Right atrium auricular region (tissue), 2 donors: ENCODE measurements around the gene PDLIM3. TPM values are rescaled to one million over a fixed set of nuclear protein-coding genes. Genes with fewer than 3 reads are reported as not detected.

Experiments
- DNase-seq: peaks from one replicate; pipeline ENCODE4 v3.0.0-alpha.2; 2019; ENCODE audit warnings: low spot score
- H3K27ac ChIP-seq, 2 donors: fragments of 200-600 bp; sonication (generic); 1 replicate in 1 of 2; 2 replicates in 1 of 2; pipeline ENCODE4 v1.5.1; 2016 to 2019
- H3K27me3 ChIP-seq, 2 donors: fragments of 200-600 bp; sonication (generic); one replicate each; pipeline versions ENCODE4 v1.5.1 to v1.6.0; 2017 to 2019
- H3K36me3 ChIP-seq: fragments of 200-600 bp; sonication (generic); one replicate; pipeline ENCODE4 v1.5.1; 2016
- H3K4me1 ChIP-seq, 2 donors: fragments of 200-600 bp; sonication (generic); one replicate each; pipeline versions ENCODE4 v1.5.1 to v1.6.0; 2017 to 2019
- H3K4me3 ChIP-seq, 2 donors: fragments of 200-600 bp; sonication (generic); 1 replicate in 1 of 2; 2 replicates in 1 of 2; pipeline ENCODE4 v1.5.1; 2017 to 2019; ENCODE audit warnings: mild to moderate bottlenecking in 1 of 2, moderate library complexity in 1 of 2
- H3K9me3 ChIP-seq, 2 donors: fragments of 200-600 bp; sonication (generic); one replicate each; pipeline ENCODE4 v1.5.1; 2019
- total RNA-seq, 2 donors: library from RNA; depleted of rRNA; stranded (reverse); fragments of >200 nt; gene quantifications; one replicate each; pipeline ENCODE4 v1.1.0, GENCODE V29; 2016
- TF ChIP-seq, protein P1 (sequence below), 2 donors: fragments of 200-600 bp; sonication (generic); IDR thresholded peaks; one replicate each; pipeline ENCODE4 v1.5.1; 2019; ENCODE audit warnings: antibody characterized with exemption in 2 of 2

The PDLIM3 gene
- total RNA-seq, 2 donors from 2014 or later: 476 to 783 TPM

DNA sequence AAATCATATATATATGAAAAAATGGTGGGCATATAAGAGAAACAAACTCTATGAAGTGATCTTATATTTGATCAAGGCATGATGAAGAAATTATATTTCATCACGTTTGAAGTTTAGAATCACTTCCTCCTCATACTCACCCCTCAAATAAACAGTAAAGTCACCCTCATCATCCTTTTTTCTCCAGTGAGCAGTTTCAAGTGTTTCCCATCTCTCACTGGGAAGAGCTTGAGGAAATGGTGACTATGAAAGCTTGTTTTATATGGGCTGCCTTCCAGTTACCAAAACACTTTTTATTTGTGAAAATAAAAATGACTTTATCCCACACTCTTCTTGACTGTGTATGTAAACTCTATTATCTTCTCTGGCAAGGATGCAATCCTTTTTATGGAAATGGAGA, 16.8 kb downstream of the PDLIM3 start:
- peak overlapping the region in 1 of 2 donors; percentile 72 for H3K27ac ChIP-seq
- no peaks in the 10 kb centered on the region for H3K9me3 ChIP-seq
- H3K4me3 ChIP-seq: no peak overlapping the region
- H3K36me3 ChIP-seq: peaks cover 66% of the 10 kb centered on the region
- TF ChIP-seq, protein P1, sequence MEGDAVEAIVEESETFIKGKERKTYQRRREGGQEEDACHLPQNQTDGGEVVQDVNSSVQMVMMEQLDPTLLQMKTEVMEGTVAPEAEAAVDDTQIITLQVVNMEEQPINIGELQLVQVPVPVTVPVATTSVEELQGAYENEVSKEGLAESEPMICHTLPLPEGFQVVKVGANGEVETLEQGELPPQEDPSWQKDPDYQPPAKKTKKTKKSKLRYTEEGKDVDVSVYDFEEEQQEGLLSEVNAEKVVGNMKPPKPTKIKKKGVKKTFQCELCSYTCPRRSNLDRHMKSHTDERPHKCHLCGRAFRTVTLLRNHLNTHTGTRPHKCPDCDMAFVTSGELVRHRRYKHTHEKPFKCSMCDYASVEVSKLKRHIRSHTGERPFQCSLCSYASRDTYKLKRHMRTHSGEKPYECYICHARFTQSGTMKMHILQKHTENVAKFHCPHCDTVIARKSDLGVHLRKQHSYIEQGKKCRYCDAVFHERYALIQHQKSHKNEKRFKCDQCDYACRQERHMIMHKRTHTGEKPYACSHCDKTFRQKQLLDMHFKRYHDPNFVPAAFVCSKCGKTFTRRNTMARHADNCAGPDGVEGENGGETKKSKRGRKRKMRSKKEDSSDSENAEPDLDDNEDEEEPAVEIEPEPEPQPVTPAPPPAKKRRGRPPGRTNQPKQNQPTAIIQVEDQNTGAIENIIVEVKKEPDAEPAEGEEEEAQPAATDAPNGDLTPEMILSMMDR (IDR thresholded peaks at IDR 0.05): no peak
- DNase-seq: no peak
- peaks cover 0 to 22% of the 10 kb centered on the region in 2 donors for H3K4me1 ChIP-seq
- H3K27me3 ChIP-seq: no peaks in the 10 kb centered on the region

DNA sequence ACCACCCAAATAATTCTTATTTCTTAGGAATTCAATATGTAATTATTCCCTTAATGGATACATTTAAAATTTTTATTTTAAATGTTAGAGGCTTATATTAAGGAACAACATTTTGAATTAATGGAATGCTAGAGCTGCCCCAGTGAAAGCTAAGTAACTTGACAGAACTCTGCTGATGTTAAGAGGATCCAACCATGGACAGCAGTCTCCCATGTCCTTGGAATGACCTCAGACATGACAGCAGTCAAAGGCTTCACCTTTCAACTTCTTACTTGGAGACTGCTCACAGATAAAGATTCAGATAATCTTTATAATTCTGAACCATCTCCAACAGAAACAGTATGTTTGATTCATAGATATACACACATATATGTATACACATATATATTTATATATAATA, 17.2 kb downstream of the PDLIM3 start:
- H3K27ac ChIP-seq: peak overlapping the region in 1 of 2 donors; percentile 72

DNA sequence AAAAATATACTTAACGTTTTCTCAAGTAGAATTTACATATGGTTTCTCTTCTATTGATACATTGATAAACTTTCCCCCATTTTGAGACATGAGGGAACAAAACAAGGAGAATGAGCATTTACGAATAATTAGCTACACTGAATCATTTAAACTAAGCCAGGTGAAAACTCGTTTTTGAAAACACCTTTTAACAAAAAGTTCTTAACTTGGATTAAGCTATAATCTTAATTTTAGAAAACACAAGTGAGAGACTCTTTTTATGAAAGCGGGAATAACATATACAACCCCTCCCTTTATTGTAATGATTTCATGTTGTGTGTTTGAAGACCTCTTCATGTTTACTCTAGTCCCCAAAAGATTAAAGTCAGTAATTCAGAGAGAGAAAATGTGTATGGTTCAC, 20.1 kb downstream of the PDLIM3 start:
- no peak overlapping the region for H3K4me3 ChIP-seq
- peaks cover 75% of the 10 kb centered on the region for H3K36me3 ChIP-seq
- H3K27me3 ChIP-seq: no peaks in the 10 kb centered on the region
- H3K27ac ChIP-seq: peak overlapping the region; percentile 63 to 94
- H3K4me1 ChIP-seq: peaks cover 0 to 29% of the 10 kb centered on the region in 2 donors
- DNase-seq: no peak
- no peaks in the 10 kb centered on the region for H3K9me3 ChIP-seq
- TF ChIP-seq, protein P1 (IDR thresholded peaks at IDR 0.05): no peak

More for the DNA sequence above, 17.2 kb downstream of the PDLIM3 start:
- H3K9me3 ChIP-seq: no peaks in the 10 kb centered on the region
- DNase-seq: no peak
- TF ChIP-seq, protein P1 (IDR thresholded peaks at IDR 0.05): no peak
- H3K4me1 ChIP-seq: peaks cover 0 to 26% of the 10 kb centered on the region in 2 donors
- H3K36me3 ChIP-seq: peaks cover 66% of the 10 kb centered on the region
- no peak overlapping the region for H3K4me3 ChIP-seq
- H3K27me3 ChIP-seq: no peaks in the 10 kb centered on the region

DNA sequence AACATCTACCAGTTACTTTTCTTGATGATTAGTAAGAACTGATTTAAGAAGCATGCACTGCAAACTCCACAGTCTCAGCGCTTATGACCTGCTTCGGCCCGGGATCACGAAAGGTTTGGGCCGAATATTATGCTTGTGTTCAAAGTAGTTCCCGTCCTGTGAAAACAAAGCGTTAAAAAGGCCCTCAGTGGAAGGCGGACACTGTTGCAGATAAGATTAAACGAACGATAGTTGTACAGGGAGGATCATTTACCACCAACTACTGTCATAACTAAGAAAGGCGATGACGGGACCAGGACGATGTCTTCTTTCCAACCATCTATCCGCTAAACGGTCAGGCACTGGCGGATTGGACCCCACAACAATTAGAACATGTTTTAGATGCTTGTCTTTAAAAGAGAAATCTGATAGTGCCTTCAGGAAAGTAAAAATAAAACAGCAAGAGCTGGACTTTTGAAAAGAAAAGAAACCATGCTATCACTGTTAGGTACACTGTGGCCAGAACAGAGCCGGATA, 21.1 kb downstream of the PDLIM3 start:
- peaks cover 0 to 23% of the 10 kb centered on the region in 2 donors for H3K4me1 ChIP-seq
- H3K9me3 ChIP-seq: no peaks in the 10 kb centered on the region
- H3K36me3 ChIP-seq: peaks cover 66% of the 10 kb centered on the region
- peak overlapping the region; percentile 63 to 94 for H3K27ac ChIP-seq
- no peak for DNase-seq
- H3K27me3 ChIP-seq: no peaks in the 10 kb centered on the region
- no peak overlapping the region for H3K4me3 ChIP-seq
- TF ChIP-seq, protein P1 (IDR thresholded peaks at IDR 0.05): no peak

DNA sequence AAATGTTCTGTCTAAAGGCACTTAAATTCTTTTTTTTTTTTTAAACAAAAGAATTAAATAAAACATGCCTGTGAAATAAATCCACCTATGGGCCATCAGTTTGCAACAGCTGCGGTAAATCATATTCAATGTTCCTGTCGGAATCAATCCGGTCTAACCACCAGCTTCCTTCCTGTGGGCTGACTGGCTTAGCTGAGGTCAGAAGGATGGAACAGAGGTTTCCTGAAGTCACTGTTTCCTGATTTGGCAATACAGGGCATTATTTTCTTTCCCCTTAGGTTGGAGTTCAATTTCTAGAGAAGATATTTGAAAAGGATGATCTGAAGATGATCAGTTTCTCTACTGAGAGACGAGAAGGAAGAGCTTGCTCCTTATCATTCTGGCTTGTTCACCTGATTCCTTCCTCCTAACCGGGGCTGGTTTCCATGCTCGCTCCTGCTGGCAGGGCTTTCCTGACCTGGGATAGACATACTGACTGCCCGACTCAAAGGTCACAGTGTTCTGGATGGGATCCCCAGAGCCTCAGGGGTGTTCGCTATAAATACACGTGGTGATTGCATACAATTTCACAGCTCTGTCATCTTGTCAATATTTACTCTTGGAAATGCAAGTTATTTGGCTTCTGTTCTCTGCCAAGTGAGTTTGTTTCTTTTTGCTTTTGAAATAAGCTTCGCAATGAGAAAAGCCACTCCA, 21.7 kb downstream of the PDLIM3 start:
- peaks cover 62% of the 10 kb centered on the region for H3K36me3 ChIP-seq
- TF ChIP-seq, protein P1 (IDR thresholded peaks at IDR 0.05): no peak
- H3K27ac ChIP-seq: peak overlapping the region; percentile 63 to 94
- H3K4me1 ChIP-seq: peaks cover 0 to 23% of the 10 kb centered on the region in 2 donors
- H3K9me3 ChIP-seq: no peaks in the 10 kb centered on the region
- H3K27me3 ChIP-seq: no peaks in the 10 kb centered on the region
- H3K4me3 ChIP-seq: no peak overlapping the region
- no peak for DNase-seq
